ENCODE measurements around the gene NOC3L.

Gene NOC3L

DNA sequence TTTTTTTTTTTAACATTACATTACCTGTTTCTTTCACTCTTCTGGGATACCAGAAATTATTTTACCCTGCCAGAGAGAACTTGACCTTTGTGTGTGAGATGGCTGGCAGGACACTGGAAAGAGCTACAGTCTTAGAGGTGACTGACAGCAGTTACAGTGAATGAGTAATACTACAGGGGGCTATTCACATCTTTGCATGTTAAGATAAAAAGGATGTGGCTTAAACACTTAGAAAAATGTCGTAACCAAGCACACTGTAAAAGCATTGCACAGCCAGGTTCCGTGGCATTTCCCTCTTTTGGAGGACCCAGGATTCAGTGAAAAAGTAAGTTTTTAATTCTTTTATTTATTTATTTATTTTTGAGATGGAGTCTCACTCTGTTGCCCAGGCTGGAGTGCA is 20.8 kb upstream of the NOC3L start:
- no peak for DNase-seq (ENCODE audit: low spot score)
- in situ Hi-C loops (cut with MboI; ENCODE audit: low pct_unique_long_range_greater_than_20kb, low sequenced_read_pairs, unreplicated experiment) = no loop called here
- TF ChIP-seq, protein P1, sequence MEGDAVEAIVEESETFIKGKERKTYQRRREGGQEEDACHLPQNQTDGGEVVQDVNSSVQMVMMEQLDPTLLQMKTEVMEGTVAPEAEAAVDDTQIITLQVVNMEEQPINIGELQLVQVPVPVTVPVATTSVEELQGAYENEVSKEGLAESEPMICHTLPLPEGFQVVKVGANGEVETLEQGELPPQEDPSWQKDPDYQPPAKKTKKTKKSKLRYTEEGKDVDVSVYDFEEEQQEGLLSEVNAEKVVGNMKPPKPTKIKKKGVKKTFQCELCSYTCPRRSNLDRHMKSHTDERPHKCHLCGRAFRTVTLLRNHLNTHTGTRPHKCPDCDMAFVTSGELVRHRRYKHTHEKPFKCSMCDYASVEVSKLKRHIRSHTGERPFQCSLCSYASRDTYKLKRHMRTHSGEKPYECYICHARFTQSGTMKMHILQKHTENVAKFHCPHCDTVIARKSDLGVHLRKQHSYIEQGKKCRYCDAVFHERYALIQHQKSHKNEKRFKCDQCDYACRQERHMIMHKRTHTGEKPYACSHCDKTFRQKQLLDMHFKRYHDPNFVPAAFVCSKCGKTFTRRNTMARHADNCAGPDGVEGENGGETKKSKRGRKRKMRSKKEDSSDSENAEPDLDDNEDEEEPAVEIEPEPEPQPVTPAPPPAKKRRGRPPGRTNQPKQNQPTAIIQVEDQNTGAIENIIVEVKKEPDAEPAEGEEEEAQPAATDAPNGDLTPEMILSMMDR (IDR thresholded peaks at IDR 0.05; ENCODE audit: extremely low read depth, insufficient read depth, missing control alignments) = no peak

DNA sequence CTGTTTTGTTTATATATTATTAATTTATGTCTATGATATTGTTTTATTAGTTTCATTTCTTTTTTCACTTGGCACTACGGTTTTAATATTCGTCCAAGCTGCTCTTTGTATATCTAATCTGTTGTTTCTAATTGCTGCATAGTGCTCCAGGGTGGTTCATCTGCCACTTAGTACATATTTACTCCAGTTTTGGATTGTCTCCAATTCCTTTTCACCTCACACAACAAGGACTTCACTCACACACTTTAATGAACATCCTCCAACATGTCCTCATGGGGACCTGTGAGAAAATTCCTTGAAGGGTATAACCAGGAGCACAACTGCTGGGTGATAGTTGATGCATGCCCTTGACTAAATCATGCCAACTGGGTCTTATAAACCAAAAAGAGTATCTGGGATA is 14.1 kb upstream of the NOC3L start:
- in situ Hi-C loops (cut with MboI; ENCODE audit: low pct_unique_long_range_greater_than_20kb, low sequenced_read_pairs, unreplicated experiment) = no loop called here
- no peak for DNase-seq (ENCODE audit: low spot score)
- TF ChIP-seq, protein P1 (IDR thresholded peaks at IDR 0.05; ENCODE audit: extremely low read depth, insufficient read depth, missing control alignments) = no peak

DNA sequence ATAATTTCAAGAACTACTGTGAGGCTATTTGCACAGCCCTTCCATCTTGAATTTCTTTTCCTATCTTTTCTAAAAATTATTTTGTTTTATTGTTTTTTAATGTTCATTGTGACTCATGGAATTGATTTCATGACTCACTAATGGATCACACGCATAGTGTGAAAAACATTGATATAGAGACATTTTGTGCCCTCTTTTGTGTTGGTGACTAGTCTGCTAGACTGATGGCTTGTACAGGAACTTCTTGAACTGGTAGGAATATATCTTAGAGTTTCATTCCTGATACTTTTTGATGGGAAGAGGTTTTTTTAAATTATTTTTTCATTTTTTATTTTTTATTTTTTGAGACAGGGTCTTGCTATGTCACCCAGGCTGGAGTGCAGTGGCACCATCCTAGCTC is 12.6 kb upstream of the NOC3L start:
- DNase-seq (ENCODE audit: low spot score) = no peak
- TF ChIP-seq, protein P1 (IDR thresholded peaks at IDR 0.05; ENCODE audit: extremely low read depth, insufficient read depth, missing control alignments) = no peak
- in situ Hi-C loops (cut with MboI; ENCODE audit: low pct_unique_long_range_greater_than_20kb, low sequenced_read_pairs, unreplicated experiment) = no loop called here

DNA sequence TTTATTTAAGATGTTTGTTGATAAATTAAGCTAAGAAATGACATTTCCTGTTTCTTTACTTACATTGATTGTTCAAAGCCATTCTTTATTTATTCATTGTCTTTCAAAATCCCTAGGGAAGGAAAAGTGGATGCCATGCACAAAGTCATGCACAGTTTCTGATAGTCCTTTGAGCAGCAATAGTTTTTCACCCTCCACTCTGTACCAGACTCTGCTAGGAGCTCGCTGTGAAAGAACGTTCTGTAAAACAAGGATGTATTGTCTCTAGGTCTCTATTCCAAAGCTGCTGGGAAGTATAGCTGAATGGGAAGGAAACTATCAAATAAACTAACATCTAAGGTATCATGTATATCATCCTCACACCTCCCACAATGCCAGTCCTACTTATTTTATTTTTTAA is 7.8 kb upstream of the NOC3L start:
- DNase-seq (ENCODE audit: low spot score) = no peak
- TF ChIP-seq, protein P1 (IDR thresholded peaks at IDR 0.05; ENCODE audit: extremely low read depth, insufficient read depth, missing control alignments) = no peak
- in situ Hi-C loops (cut with MboI; ENCODE audit: low pct_unique_long_range_greater_than_20kb, low sequenced_read_pairs, unreplicated experiment) = no loop called here

DNA sequence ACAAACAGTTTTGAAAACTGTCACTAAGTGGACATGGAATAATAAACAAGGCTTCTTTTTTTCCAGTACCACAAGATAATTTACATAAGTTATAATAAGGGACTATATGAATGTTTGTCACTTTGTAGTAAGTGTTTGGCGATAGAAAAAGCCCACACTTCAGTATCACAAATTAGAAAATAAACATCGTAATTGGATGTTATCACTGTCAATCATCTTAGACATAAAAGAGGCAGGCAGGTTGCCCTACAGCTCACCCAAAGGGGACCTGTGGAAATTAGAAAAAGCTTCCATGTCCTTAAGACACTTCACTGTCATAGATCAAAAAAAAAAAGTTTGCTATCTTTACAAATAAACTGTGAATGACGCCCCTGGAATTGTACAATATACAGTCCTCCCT is 3.6 kb upstream of the NOC3L start:
- no peak for DNase-seq (ENCODE audit: low spot score)
- in situ Hi-C loops (cut with MboI; ENCODE audit: low pct_unique_long_range_greater_than_20kb, low sequenced_read_pairs, unreplicated experiment) = no loop called here
- TF ChIP-seq, protein P1 (IDR thresholded peaks at IDR 0.05; ENCODE audit: extremely low read depth, insufficient read depth, missing control alignments) = no peak

DNA sequence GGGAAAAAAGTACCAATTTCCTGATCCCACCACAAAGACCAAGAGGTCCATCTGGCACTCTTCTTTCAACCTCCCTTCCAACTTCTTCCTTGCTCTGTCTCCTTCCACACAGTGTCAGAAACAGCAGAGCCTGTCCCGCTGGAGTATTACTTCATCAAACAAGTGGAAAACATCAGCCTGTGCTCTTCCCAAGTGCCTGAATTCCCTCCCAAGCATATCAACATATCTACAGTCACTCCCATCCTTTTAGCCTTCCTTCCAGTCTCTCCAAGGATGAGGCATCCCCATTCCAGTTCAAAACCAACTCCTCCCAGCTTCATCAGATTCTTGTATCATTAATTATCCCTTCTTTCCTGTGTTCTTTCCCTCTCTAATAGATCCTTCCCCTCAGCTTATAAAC is 1.7 kb upstream of the NOC3L start:
- in situ Hi-C loops (cut with MboI; ENCODE audit: low pct_unique_long_range_greater_than_20kb, low sequenced_read_pairs, unreplicated experiment) = no loop called here
- no peak for DNase-seq (ENCODE audit: low spot score)
- TF ChIP-seq, protein P1 (IDR thresholded peaks at IDR 0.05; ENCODE audit: extremely low read depth, insufficient read depth, missing control alignments) = no peak

DNA sequence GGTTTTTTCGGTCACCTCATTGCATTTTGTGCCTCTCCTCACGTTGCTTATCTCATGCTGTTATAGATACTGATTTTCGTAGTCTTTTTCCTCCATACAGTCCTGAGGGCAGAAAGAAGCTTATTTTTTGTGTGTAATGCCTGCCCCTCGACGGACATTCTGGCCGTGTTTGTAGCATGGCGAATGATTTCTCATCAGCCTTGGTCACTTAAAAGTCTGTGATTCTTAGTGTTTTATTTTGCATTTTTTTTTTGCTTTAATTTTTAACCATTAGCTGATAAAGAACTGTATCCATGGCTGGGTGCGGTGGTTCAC is 469 bp upstream of the NOC3L start:
- DNase-seq (ENCODE audit: low spot score) = no peak
- TF ChIP-seq, protein P1 (IDR thresholded peaks at IDR 0.05; ENCODE audit: extremely low read depth, insufficient read depth, missing control alignments) = no peak
- in situ Hi-C loops (cut with MboI; ENCODE audit: low pct_unique_long_range_greater_than_20kb, low sequenced_read_pairs, unreplicated experiment) = no loop called here
